OCI-LY1 (cell line): ENCODE data around the gene RRAS2.
"Not testable (repeated sequence)": the region's sequence is repeated elsewhere in the genome, so short reads cannot be mapped to it uniquely, and the experiment has no call there.

Source experiments
- H2AFZ ChIP-seq: fragments of 200-600 bp; sonication (generic), shearing (Covaris generic); 2 replicates; pipeline ENCODE4 v1.6.0; 2014; ENCODE audit warnings: antibody characterized with exemption, mild to moderate bottlenecking, low read length
- H3F3A ChIP-seq: fragments of 200-600 bp; sonication (generic), shearing (Covaris generic); 2 replicates; pipeline ENCODE4 v1.6.0; 2014; ENCODE audit warnings: mild to moderate bottlenecking, antibody characterized with exemption, low read length, moderate library complexity; ENCODE audit not compliant: insufficient read depth
- H3K27ac ChIP-seq: fragments of 200-600 bp; sonication (generic); 2 replicates; pipeline ENCODE4 v1.5.1; 2014; ENCODE audit warnings: low read length, mixed run types, mild to moderate bottlenecking, low read depth; ENCODE audit not compliant: poor library complexity, severe bottlenecking
- H3K27me3 ChIP-seq: fragments of 200-600 bp; sonication (generic); 2 replicates; pipeline ENCODE4 v1.6.0; 2014; ENCODE audit warnings: antibody characterized with exemption, mild to moderate bottlenecking, low read length, moderate library complexity; ENCODE audit not compliant: insufficient read depth
- H3K36me3 ChIP-seq: fragments of 200-600 bp; sonication (generic); 2 replicates; pipeline ENCODE4 v1.6.1; 2014; ENCODE audit warnings: mild to moderate bottlenecking, antibody characterized with exemption, low read length, moderate library complexity, mixed read lengths; ENCODE audit not compliant: insufficient read depth
- H3K4me1 ChIP-seq: fragments of 200-600 bp; sonication (generic); 2 replicates; pipeline ENCODE4 v1.5.1; 2014; ENCODE audit warnings: mild to moderate bottlenecking, low read length, moderate library complexity; ENCODE audit not compliant: insufficient read depth, severe bottlenecking
- H3K4me2 ChIP-seq: fragments of 200-600 bp; sonication (generic), shearing (Covaris generic); 2 replicates; pipeline ENCODE4 v1.6.1; 2014; ENCODE audit warnings: low read length
- H3K4me3 ChIP-seq: fragments of 200-600 bp; sonication (generic); 2 replicates; pipeline ENCODE4 v1.5.1; 2014; ENCODE audit warnings: low read length, low read depth, mild to moderate bottlenecking, mixed read lengths; ENCODE audit not compliant: poor library complexity, severe bottlenecking
- H3K79me2 ChIP-seq: fragments of 200-600 bp; shearing (Covaris generic); 2 replicates; pipeline ENCODE4 v1.6.1; 2016; ENCODE audit warnings: mixed run types, low read length, mixed read lengths; ENCODE audit not compliant: insufficient read depth
- H3K9ac ChIP-seq: fragments of 200-600 bp; sonication (generic), shearing (Covaris generic); 2 replicates; pipeline ENCODE4 v1.6.1; 2014; ENCODE audit warnings: mild to moderate bottlenecking, low read length, mixed read lengths
- H3K9me2 ChIP-seq: fragments of 200-600 bp; sonication (generic), shearing (Covaris generic); 2 replicates; pipeline ENCODE4 v1.6.1; 2014; ENCODE audit warnings: low read depth, mild to moderate bottlenecking, low read length, mixed read lengths
- H3K9me3 ChIP-seq: fragments of 200-600 bp; shearing (Covaris generic); 2 replicates; pipeline ENCODE4 v1.6.1; 2014; ENCODE audit warnings: low read length, mixed read lengths
- H4K20me1 ChIP-seq: fragments of 200-600 bp; sonication (generic), shearing (Covaris generic); 2 replicates; pipeline ENCODE4 v1.6.0; 2016; ENCODE audit warnings: mild to moderate bottlenecking, low read length; ENCODE audit not compliant: insufficient read depth
- CTCF ChIP-seq: fragments of 200-600 bp; sonication (generic), shearing (Covaris generic); IDR thresholded peaks from 2 replicates; pipeline ENCODE4 v1.5.1; 2017; ENCODE audit warnings: mild to moderate bottlenecking, antibody characterized with exemption, low read length, moderate library complexity, mixed read lengths
- EZH2 ChIP-seq: fragments of 200-600 bp; sonication (generic), shearing (Covaris generic); IDR thresholded peaks from 2 replicates; pipeline ENCODE4 v1.8.0; 2017; ENCODE audit warnings: borderline replicate concordance, mixed run types, mild to moderate bottlenecking, antibody characterized with exemption, low read length, moderate library complexity, mixed read lengths

Gene RRAS2

GRCh38 chr11:14358729-14359439 lies at the start of gene RRAS2:
Gene RRAS2, minus strand, starts transcription at chr11:14359183. Its CDS starts 313 bp downstream, at chr11:14358870.
- Histone ChIP-seq H2AFZ (no peak within 1 kb of the TSS), H3K9me3 (no peaks in the 10 kb centered on the region), H3K79me2 (peaks cover 16% of the 10 kb centered on the region), H3K4me3 (peak within 1 kb of the TSS; percentile 66), H3K9ac (peak within 1 kb of the TSS; percentile 56), H3K4me2 (peak within 1 kb of the TSS; percentile 75), H3K9me2 (no peaks in the 10 kb centered on the region), H3K4me1 (peaks cover 13% of the 10 kb centered on the region), H3F3A (no peaks in the 10 kb centered on the region), H4K20me1 (no peaks in the 10 kb centered on the region), H3K27ac (no peak within 1 kb of the TSS), H3K36me3 (no peaks in the 10 kb centered on the region), H3K27me3 (no peaks in the 10 kb centered on the region)
- no peak for TF ChIP-seq EZH2
- TF ChIP-seq CTCF: no peak

- Histone ChIP-seq H3K36me3 (no peaks in the 10 kb centered on the region), H3K4me1 (no peaks in the 10 kb centered on the region), H3K27me3 (no peaks in the 10 kb centered on the region), H3K9ac (no peak overlapping the region), H3K27ac (no peak overlapping the region), H3K9me3 (no peaks in the 10 kb centered on the region), H4K20me1 (no peaks in the 10 kb centered on the region), H3K9me2 (no peaks in the 10 kb centered on the region), H3F3A (no peaks in the 10 kb centered on the region), H3K4me3 (no peak overlapping the region), H2AFZ (no peak overlapping the region), H3K4me2 (no peak overlapping the region), H3K79me2 (no peaks in the 10 kb centered on the region)
- TF ChIP-seq CTCF (no peak), EZH2 (no peak)
These were observed 49.6 kb upstream of the RRAS2 start for GRCh38 chr11:14408612-14409011.

GRCh38 chr11:14406116-14406515 lies 47.1 kb upstream of the RRAS2 start:
- H3K79me2 ChIP-seq, H3K4me2 ChIP-seq, H3K9me2 ChIP-seq, H4K20me1 ChIP-seq, H3K4me1 ChIP-seq, H2AFZ ChIP-seq, H3K9me3 ChIP-seq, H3K27me3 ChIP-seq, H3K4me3 ChIP-seq, H3K27ac ChIP-seq, H3F3A ChIP-seq, H3K9ac ChIP-seq, H3K36me3 ChIP-seq: not testable (repeated sequence)

DNA sequence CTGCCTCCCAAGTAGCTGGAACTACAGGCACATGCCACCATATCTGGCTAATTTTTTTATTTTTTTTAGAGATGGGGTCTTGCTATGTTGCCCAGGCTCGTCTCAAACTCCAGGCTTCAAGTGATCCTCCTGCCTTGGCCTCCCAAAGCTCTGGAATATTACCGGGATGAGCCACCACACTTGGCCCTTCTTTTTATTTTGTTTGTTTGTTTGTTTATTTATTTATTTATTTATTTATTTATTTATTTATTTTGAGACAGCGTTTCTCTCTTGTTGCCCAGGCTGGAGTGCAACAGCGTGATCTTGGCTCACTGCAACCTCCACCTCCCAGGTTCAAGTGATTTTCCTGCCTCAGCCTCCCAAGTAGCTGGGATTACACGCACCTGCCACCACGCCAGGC lies 44.5 kb upstream of the RRAS2 start:
- not testable (repeated sequence) for H3K4me1 ChIP-seq, H2AFZ ChIP-seq, H4K20me1 ChIP-seq, H3K27me3 ChIP-seq, H3K9me3 ChIP-seq, H3K9ac ChIP-seq, H3K79me2 ChIP-seq, H3K36me3 ChIP-seq, H3K27ac ChIP-seq, H3F3A ChIP-seq, H3K4me3 ChIP-seq, H3K9me2 ChIP-seq, H3K4me2 ChIP-seq
